GM23248 (cell line): Measurements from ENCODE around the gene MRPS26. TPM values are rescaled to one million over a fixed set of nuclear protein-coding genes. Genes with fewer than 3 reads are reported as not detected.

ENCODE experiments used
- DNase-seq: peaks from one replicate; pipeline ENCODE4 v3.0.0-alpha.2; 2015
- H2AFZ ChIP-seq: fragments of 200-600 bp; sonication (generic); 2 replicates; pipeline ENCODE4 v1.6.1; 2016; ENCODE audit warnings: antibody characterized with exemption
- H3F3A ChIP-seq: fragments of 200-600 bp; sonication (generic); 2 replicates; pipeline ENCODE4 v1.6.1; 2016; ENCODE audit warnings: mild to moderate bottlenecking, antibody characterized with exemption, mixed run types; ENCODE audit not compliant: insufficient read depth
- H3K27ac ChIP-seq: fragments of 200-600 bp; sonication (generic); 2 replicates; pipeline ENCODE4 v1.5.1; 2016; ENCODE audit warnings: mild to moderate bottlenecking
- H3K27me3 ChIP-seq: fragments of 200-600 bp; sonication (generic); replicated peaks from 2 replicates; pipeline ENCODE4 v1.6.1; 2016; ENCODE audit warnings: mild to moderate bottlenecking; ENCODE audit not compliant: insufficient read depth
- H3K36me3 ChIP-seq: fragments of 200-600 bp; sonication (generic); 2 replicates; pipeline ENCODE4 v1.6.1; 2016; ENCODE audit warnings: low read depth, mild to moderate bottlenecking
- H3K4me1 ChIP-seq: fragments of 200-600 bp; sonication (generic); 2 replicates; pipeline ENCODE4 v1.6.1; 2016; ENCODE audit warnings: mild to moderate bottlenecking; ENCODE audit not compliant: insufficient read depth
- H3K4me2 ChIP-seq: fragments of 200-600 bp; sonication (generic); one replicate; pipeline ENCODE4 v1.6.1; 2016; ENCODE audit warnings: mild to moderate bottlenecking; ENCODE audit not compliant: unreplicated experiment
- H3K4me3 ChIP-seq: fragments of 200-600 bp; sonication (generic); 2 replicates; pipeline ENCODE4 v1.5.1; 2016; ENCODE audit warnings: mild to moderate bottlenecking
- H3K79me2 ChIP-seq: fragments of 200-600 bp; sonication (generic); 2 replicates; pipeline ENCODE4 v1.6.1; 2016; ENCODE audit warnings: mild to moderate bottlenecking; ENCODE audit not compliant: insufficient read depth
- H3K9ac ChIP-seq: fragments of 200-600 bp; sonication (generic); 2 replicates; pipeline ENCODE4 v1.6.1; 2016; ENCODE audit warnings: mild to moderate bottlenecking
- H3K9me2 ChIP-seq: fragments of 200-600 bp; sonication (generic); 2 replicates; pipeline ENCODE4 v1.6.1; 2016; ENCODE audit warnings: mixed run types, mild to moderate bottlenecking, moderate library complexity; ENCODE audit not compliant: insufficient read depth
- H3K9me3 ChIP-seq: fragments of 200-600 bp; sonication (generic); one replicate; pipeline ENCODE4 v1.6.1; 2017; ENCODE audit warnings: low read depth
- H4K20me1 ChIP-seq: fragments of 200-600 bp; sonication (generic); 2 replicates; pipeline ENCODE4 v1.6.0; 2016; ENCODE audit not compliant: insufficient read depth
- EZH2 ChIP-seq: fragments of 200-600 bp; sonication (generic); IDR thresholded peaks from 2 replicates; pipeline ENCODE4 v1.6.1; 2018; ENCODE audit warnings: antibody characterized with exemption, mild to moderate bottlenecking; ENCODE audit not compliant: insufficient read depth, poor library complexity, severe bottlenecking
- EZH2phosphoT487 ChIP-seq: fragments of 200-600 bp; sonication (generic); IDR thresholded peaks from 2 replicates; pipeline ENCODE4 v1.6.1; 2018; ENCODE audit warnings: antibody characterized with exemption, moderate library complexity, mild to moderate bottlenecking, low read depth; ENCODE audit not compliant: insufficient read depth
- WGBS, 2 experiments: methylation state at CpG; one replicate each; pipeline ENCODE4 v1.1.6; 2015 to 2017; ENCODE audit warnings: low lambda C conversion rate in 2 of 2, low coverage in 1 of 2; ENCODE audit errors: missing lambda C conversion rate in 2 of 2; 5-methylcytosine and 5-hydroxymethylcytosine counted together
- in situ Hi-C: fragments of 300-500 bp; cut with MboI; formaldehyde crosslinking; loops from 2 replicates; pipeline ENCODE4 v1.15.0; 2020
- polyA plus RNA-seq: library from polyadenylated mRNA; unstranded; fragments of >200 nt; fragmentation: Nextera tagmentation; extraction: Ambion mirVana; gene quantifications from 2 replicates; pipeline ENCODE4 v1.2.1, GENCODE V29; 2016
- total RNA-seq: library from RNA; depleted of rRNA; stranded (reverse); fragments of >200 nt; shearing (Covaris generic); gene quantifications from 2 replicates; pipeline ENCODE4 v1.2.3, GENCODE V29; 2014

MRPS26 gene
- total and polyA plus RNA-seq, 2 experiments from 2014 or later: 44.5 to 48.2 TPM

DNA sequence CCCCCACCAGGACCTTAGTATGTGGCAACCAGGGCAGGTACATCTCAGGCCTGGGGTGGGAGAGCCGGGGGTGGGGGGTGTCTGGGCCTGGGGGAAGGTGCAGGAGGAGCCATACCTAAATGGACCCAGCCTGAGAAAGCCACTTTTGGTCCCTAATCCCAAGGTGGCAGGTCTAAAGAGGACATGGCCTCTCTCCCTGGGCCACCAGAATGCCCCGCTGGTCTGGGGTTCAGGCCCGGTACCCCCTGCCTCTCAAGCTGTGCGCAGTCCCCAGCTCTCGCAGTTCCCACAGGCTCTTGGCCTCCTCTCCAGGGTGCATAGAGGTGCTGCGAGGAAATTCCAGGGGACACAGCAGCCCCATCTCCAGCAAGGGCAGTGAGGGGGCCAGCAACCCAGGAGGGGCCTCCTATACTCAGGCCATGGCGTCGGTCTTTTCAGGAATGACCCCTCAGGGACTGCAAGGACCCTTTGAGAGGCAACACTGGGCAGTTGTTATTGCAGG, 39.8 kb downstream of the MRPS26 start:
- Histone ChIP-seq H3K9ac (no peak overlapping the region), H3K4me2 (no peak overlapping the region), H3K36me3 (no peaks in the 10 kb centered on the region), H2AFZ (no peak overlapping the region), H4K20me1 (no peaks in the 10 kb centered on the region), H3K79me2 (no peaks in the 10 kb centered on the region), H3F3A (no peaks in the 10 kb centered on the region), H3K27me3 (peaks cover 17% of the 10 kb centered on the region; the same call in 1 of the 2 replicates), H3K4me1 (no peaks in the 10 kb centered on the region), H3K4me3 (no peak overlapping the region), H3K9me3 (no peaks in the 10 kb centered on the region), H3K9me2 (no peaks in the 10 kb centered on the region), H3K27ac (no peak overlapping the region)
- in situ Hi-C loops: no loop called here
- 84 to 92% methylated on average over 7 to 8 of the region's 8 CpGs for WGBS, 2 experiments
- DNase-seq: no peak
- TF ChIP-seq EZH2phosphoT487 (no peak), EZH2 (no peak)

DNA sequence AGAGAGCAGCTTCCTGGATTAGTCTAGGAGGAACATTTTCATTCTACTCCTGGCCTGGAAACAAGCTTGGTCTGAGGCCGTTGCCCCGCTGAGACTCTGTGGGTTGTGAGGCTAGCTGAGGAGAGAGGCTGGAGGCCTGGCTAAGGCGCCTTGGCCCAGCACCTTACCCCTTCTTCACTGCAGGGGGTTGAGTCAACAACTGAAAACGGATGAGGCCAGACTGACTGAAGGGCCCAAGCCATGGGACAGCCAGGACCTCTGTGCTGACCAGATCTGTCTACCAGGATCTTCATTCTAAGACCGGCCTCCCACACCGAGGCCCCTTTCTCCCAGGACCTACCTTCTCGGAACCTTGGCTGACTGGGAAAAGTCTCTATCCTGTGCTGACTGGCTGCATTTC, 42.2 kb downstream of the MRPS26 start:
- no peaks in the 10 kb centered on the region for H4K20me1 ChIP-seq
- H3K79me2 ChIP-seq: no peaks in the 10 kb centered on the region
- H3K27ac ChIP-seq: no peak overlapping the region
- H3K9me3 ChIP-seq: no peaks in the 10 kb centered on the region
- H2AFZ ChIP-seq: no peak overlapping the region
- WGBS, 2 experiments: 75% methylated on average over 7 of the region's 7 CpGs
- no peak overlapping the region for H3K4me3 ChIP-seq
- H3K27me3 ChIP-seq: peaks cover 11% of the 10 kb centered on the region; the same call in 1 of the 2 replicates
- no peaks in the 10 kb centered on the region for H3K4me1 ChIP-seq
- in situ Hi-C loops: no loop called here
- no peaks in the 10 kb centered on the region for H3K36me3 ChIP-seq
- no peaks in the 10 kb centered on the region for H3F3A ChIP-seq
- H3K4me2 ChIP-seq: no peak overlapping the region
- H3K9me2 ChIP-seq: no peaks in the 10 kb centered on the region
- H3K9ac ChIP-seq: no peak overlapping the region
- TF ChIP-seq EZH2phosphoT487 (no peak), EZH2 (no peak)
- no peak for DNase-seq

DNA sequence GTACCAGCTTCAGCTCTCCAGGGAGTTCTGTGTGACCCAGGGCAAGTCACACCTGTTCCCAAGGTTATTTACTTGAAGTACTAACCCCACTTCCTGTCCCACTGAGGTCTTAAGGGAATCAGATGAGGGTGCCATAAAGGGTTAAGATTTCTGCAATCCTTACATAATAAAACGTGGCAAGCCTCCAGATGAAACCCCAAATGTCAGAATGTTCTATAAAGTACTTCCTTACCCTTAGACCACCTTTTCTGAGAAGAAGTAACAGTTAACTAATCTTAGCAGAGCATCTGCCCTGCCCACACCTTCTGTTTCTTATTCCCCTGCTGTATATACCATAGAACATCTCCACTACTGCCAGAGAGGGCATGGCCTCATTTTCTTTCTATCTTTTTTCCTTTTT, 44.7 kb downstream of the MRPS26 start:
- 0% methylated on average over 1 of the region's 1 CpG for WGBS, 2 experiments
- H3K9me3 ChIP-seq: no peaks in the 10 kb centered on the region
- in situ Hi-C loops: no loop called here
- H2AFZ ChIP-seq: no peak overlapping the region
- H3K9ac ChIP-seq: no peak overlapping the region
- H3K79me2 ChIP-seq: no peaks in the 10 kb centered on the region
- DNase-seq: no peak
- no peaks in the 10 kb centered on the region for H4K20me1 ChIP-seq
- no peaks in the 10 kb centered on the region for H3F3A ChIP-seq
- H3K9me2 ChIP-seq: no peaks in the 10 kb centered on the region
- no peak overlapping the region for H3K27ac ChIP-seq
- no peak overlapping the region for H3K4me3 ChIP-seq
- no peaks in the 10 kb centered on the region for H3K36me3 ChIP-seq
- TF ChIP-seq EZH2 (no peak), EZH2phosphoT487 (no peak)
- peaks cover 4% of the 10 kb centered on the region; the same call in 1 of the 2 replicates for H3K27me3 ChIP-seq
- no peaks in the 10 kb centered on the region for H3K4me1 ChIP-seq
- H3K4me2 ChIP-seq: no peak overlapping the region

DNA sequence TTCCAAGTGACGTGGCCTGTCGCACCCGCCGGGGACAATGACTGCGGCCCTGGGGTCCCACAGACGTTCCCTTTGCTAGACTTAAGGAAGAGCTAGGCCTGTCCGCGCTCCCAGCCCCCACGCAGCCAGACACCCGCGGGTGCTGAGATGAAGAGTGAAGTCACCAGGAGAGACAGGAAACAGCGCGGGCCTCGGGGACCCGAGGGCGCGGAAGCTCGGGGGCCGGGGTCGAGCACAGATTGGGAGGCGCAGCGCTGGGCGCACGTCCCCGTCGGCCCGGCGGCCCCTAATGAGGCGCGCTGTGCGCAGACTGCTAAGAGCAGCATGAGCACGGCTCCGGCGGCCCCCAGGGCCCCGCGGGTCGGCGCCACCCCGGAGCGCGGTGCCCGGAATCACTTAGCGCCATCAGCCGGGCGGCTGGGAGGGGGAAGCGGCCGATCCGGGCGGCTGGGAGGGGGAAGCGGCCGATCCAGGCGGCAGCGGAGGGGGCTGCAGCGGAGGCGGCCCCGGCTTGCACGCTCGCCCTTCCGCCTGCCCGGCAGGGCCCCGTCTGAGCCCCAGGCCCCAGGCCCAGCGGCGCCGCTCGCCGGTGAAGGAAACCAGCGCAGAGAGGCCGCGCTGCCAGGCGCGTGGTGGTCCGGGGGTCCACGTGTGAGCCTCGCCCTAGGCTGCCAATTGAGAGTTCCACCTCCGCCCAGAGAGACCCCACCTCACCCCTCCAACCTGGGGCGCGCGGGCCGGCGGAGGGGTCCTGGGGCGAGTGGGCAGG, 46.9 kb downstream of the MRPS26 start:
- TF ChIP-seq EZH2phosphoT487 (no peak), EZH2 (no peak)

More for the DNA sequence above, 46.9 kb downstream of the MRPS26 start:
- 17 to 19% methylated on average over 37 to 47 of the region's 81 CpGs for WGBS, 2 experiments
- no peaks in the 10 kb centered on the region for H3K79me2 ChIP-seq
- no peaks in the 10 kb centered on the region for H3F3A ChIP-seq
- H3K4me2 ChIP-seq: peak overlapping the region; percentile 54
- no peaks in the 10 kb centered on the region for H3K4me1 ChIP-seq
- H3K27me3 ChIP-seq: peaks cover 4% of the 10 kb centered on the region; the same call in 1 of the 2 replicates
- H4K20me1 ChIP-seq: no peaks in the 10 kb centered on the region
- in situ Hi-C loops: no loop called here
- peak overlapping the region; percentile 46; the same call in 1 of the 2 replicates for H3K9ac ChIP-seq
- no peaks in the 10 kb centered on the region for H3K36me3 ChIP-seq
- H3K27ac ChIP-seq: no peak overlapping the region
- peak overlapping the region; percentile 78 for H2AFZ ChIP-seq
- H3K9me2 ChIP-seq: no peaks in the 10 kb centered on the region
- DNase-seq: peak; percentile 30
- no peaks in the 10 kb centered on the region for H3K9me3 ChIP-seq
- H3K4me3 ChIP-seq: peak overlapping the region; percentile 64
